ENCODE data around the gene PLXNA4. TPM values are rescaled to one million over a fixed set of nuclear protein-coding genes. Genes with fewer than 3 reads are reported as not detected.
A peak's percentile ranks its signal among the peaks of the same experiment; 100 is the strongest.

The PLXNA4 gene
- polyA plus RNA-seq, 3 donors: 14.2 to 15.0 (median 14.6) TPM

DNA sequence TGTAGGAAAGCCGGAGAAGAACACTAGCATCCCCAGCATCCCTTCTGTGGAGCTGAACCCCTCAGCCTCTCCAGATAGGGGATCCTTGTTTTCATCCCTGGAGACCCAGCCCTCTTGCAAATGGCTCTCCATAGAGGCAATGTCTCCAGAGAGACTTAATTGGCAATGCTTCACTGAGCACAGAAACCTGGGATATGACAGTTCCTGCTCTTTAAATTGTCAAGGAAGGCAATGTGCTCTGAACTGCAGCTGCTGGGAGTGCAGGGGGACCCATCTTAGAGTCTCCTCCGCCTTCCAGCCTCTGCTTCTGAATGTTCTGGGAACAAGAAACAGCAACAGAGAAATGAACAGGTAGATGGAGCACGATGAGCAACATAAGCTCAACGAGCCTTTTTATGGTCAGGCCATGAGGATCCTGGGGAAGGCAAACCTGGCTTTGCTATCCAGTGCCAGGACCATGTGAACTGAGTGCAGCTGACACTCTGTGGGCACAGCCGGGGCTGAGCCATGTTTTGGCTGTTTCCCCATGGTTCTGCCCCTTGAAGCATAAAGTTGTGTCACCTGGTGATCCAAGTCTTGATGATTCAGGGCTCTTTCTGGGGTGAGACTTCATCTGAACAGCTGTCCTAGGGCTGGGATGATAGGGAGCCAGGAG, 481.0 kb downstream of the PLXNA4 start:
- no peak for DNase-seq

DNA sequence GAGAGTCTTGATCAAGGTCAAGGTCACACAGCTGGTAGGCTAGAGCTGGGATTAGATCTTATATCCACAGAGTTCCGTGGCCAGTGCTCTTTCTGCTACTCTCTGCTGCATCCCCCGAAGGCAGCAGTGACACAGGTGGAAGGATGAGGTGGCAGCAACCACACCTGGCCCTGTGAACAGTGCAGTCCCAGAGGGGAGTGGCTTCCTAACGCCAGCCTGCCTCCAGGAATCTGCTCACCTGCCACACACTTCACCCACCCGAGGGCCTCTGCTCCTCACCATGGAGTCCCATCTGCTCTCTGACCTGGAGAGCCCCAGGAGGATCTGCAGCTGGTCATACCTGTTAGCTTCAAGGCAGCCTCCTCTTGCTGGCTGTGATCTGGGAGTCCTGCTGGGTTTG, 484.2 kb downstream of the PLXNA4 start:
- DNase-seq: no peak

DNA sequence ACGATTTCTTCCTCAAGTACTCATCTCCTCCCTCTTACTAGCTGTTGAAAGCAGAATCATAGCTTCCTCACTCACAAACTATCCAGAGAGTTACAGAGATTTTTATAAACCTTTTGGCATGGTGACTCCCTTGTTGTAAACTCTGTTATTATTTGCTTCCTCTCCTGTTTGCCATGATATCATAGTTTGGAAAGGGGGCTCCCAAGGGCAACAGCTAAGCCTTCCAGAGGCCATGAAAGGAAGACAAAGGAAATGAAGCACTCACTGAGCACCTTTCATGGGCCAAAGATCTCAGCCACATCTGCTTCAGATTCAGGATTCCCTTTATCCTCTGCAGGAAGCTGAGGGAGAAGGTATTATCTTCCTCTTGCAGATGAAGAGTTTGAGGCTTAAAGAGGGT, 484.6 kb downstream of the PLXNA4 start:
- DNase-seq: no peak

DNA sequence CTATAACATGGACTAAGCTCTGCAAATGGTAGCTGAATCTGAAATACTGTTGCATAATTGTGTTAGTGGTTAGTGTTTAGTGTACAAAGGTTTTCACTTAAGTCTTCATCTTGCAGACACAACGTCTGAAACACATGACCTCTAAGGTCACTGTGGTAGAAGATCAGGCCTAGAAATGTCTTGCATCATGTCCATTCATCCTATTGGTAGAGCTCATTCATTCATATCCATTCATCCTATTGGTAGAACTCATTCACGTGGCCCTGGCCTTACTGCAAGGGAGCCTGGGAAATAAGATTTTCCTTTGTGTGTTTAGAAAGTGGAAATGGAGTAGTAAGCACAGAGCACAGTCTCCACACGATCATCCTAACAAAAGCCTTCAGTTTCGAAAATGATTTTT, 485.8 kb downstream of the PLXNA4 start:
- DNase-seq: no peak

DNA sequence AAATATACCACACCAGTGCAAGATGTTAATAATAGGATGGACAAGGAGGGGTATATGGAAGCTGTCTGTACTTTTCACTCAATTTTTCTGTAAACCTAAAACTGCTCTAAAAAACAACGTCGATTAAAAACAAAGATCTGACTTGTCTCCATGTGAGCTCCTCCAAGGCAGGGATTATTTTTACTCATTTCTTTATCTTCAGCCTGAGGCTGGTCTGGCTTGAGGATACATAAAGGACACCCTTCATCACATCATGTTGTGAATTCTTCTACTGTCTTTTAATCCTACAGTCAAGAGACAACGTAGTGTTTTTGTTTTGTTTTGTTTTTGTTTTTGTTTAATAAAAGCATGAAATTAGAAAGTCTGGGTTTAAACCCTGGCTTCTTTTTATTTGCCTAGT, 486.9 kb downstream of the PLXNA4 start:
- DNase-seq: no peak

DNA sequence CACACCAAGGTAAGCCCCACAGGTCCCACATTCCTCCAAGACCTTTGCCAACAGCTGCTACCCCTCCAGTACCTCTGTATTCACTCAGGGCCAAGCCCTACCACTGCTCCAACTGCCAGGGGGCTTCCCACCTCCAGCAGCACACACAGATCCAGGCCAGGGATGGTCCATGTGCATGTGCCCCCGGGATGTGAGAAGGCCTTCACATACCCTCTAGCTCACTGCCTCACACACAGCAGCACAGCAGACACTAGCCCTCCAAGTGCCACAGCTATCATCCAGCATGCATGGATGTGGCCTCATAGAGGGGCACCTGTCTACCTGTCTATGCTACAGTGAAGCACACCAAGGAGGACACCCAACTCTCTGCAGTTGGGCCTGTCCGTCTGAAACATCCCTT, 488.8 kb downstream of the PLXNA4 start:
- no peak for DNase-seq

DNA sequence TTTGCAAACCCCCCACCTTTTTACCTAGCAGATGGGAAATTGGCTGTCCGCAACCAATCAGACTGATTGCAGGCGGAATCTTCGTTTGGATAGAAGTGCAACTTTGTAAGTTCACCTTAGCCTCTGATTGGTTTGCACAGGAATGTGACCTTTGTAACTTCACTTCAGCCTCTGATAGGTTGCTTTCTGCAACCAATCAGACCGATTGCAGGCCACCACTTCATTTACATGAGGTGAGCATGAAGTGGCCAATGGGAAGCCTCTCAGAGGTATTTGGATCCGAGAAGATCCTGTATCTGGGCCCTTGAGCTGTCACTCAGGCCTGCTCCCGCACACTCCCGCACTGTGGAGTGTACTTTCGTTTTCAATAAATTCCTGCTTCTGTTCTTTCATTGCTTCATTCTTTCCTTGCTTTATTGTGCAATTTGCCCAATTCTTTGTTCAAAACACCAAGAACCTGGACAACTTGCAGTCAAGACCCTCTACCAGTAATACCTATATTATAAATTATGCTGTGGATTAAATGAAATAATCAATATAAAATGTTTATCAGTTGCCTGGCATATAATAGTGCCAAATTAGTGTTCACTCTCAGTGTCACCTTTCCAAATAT, 491.4 kb downstream of the PLXNA4 start:
- DNase-seq: no peak

DNA sequence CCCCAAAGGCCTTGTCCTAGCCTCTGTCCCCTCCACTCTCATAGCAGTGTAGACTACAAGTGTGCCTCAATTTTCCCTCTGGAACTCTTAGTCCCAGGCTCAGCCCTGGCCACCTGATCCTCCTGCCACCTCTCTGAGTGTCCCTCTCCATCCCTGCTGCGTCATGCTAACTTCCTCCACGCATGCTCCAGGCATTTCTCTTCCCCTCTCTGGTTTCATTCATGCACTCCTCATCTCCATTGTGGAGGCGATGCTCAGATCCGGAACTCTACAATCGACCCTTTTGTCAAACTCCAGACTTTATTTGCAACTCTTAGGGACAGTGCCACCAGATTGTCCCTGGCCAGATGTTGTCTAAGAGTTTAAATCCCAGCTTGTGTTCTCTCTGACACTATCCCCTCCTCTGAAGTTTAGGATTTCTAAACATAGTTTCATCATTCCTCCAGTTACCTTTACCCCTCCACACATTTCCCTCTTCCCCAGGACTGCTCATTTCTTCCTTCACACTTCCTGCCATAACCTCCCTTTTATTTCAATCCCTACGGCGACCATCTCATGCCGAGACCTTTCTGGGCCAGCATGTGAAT, 492.6 kb downstream of the PLXNA4 start:
- DNase-seq: no peak

DNA sequence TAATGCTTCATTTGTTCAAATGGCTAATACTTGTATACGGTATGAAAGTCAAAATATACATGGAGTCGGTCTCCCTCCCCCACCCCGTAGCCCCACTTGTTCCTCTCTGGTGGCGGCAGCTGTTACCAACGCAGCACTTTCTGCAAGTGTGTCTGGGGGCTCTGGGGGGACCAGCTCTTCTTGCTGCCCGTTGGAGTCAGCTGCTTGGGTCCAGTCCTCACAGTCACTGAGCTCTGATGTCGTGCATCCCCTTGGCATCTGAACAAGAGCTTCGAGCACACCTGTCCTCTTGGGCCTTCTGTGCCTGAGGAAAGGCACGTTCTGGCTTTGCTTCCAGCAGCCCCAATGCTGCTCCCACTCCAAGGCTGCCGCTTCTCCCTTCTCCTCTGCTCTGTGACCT, 493.1 kb downstream of the PLXNA4 start:
- no peak for DNase-seq

DNA sequence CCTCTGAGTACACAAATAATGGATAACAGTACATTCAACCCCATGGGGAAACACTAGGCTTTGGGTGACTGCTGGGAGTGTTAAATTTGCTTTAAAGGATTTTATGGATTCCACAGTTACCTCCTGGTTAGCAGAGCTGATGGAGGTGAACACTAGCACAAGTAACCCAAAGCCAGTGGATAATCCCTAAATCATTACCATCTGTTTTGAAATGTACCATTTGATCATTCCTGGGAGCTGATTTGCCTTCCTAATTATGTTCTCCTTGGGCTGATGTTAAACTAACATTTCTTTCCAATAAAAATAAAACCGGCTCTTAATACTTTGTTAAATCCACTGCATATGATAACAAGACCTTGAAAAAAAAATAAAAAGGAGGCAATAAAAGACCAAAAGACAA, 493.9 kb downstream of the PLXNA4 start:
- DNase-seq: no peak

DNA sequence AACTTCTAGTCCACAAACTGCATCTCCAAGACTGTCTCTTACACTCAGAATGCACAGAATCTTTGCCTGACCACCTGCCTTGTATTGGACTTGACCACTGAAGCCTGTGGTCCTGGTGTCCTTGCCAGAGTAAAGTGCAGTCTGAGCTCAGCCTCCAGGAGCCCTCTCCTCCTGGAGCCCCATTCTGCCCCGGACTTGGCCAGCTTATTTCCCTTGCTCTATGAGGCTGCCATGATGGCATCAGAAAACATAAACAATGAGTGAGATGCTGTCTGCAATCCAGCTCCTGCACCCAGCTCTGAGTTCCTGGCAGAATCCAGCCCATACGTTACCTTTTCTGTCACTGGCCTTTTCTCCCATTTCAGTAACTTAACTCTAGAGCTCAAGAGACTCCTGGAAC, 494.6 kb downstream of the PLXNA4 start:
- no peak for DNase-seq

DNA sequence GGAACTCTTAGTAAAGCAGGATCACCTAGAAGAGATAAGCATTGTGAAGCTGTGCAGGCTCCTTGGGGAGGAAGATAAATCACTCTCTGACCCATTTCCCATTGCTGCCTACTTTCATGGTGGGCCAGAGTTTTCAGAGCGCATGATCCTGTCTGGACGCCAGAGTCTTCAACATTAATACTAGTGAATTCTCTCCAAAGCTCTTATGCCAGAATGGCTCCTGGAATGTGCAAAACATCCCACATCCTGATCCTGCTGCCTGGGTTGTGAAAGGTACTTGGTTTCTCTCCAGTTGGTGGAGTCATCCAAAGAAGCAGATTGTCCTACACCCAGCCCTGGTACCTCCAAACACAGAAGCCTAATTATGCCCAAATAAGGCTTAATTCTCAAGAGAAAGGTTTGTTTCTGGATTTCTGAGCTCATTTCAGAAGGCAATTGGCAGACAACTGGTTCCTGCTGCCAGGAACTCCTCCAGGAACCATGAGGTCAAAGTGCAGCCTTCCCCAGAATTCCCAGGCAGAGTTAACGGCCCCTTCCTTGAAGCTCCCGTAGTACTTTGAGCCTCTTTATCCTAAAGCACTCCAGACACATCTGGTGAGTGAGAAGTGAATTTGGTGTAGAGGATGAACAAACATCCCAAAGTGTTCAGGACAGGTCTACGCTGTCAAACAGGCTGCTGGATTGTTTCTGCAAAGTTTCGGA, 495.2 kb downstream of the PLXNA4 start:
- DNase-seq: no peak

DNA sequence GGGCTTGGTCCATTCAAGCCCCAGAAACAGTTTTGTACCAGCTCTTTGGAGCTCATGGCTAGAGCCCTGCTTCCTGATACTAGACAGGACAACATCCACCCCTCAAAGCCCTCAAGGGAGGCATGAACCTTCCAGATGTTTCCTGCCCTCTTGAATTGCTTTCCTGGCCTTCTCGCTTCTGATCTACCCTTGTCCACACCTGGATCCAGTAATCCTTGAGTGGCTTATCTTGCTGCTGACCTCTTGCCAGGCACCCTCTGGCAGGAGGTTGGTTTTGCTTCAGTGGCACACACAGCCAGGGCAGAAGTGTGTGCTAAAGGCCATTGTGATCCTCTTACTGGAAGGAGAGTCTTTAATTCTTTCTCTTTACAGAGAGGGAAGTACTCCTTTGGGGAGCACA, 495.8 kb downstream of the PLXNA4 start:
- no peak for DNase-seq

DNA sequence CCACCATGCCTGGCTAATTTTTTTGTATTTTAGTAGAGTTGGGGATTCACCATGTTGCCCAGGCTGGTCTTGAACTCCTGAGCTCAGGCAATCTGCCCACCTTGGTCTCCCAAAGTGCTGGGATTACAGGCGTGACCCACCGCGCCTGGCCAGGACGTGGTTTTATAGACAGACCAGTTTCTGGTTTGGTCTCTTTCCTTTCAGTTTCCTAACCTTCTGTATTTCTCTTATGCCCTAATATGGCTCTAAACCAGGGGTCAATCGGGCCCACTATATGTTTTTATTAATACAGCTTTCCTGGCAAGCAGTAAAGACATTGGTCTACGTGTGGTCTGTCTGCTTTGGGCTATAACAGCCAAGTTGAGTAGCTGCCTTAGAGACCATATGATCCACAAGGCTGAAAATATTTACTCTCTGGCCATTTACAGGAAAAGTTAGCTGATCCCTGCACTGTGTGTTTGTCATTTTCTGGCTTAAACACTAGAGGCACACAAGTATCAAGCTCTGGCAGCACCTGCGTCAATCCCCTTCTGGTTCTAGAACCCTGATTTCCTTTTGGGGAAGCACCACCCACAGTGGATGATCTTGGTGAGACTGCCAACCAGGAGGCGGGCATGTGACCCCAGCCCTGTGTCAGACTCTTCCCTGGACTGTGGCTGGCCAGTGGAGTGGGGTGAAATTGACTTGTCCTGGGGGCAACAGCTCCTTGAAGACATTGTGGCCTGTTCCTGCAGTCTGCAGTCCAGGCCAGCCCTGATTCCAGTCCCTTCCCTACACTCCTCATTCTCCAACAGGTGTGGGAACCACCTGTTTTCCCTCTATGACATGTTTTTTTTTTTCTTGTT, 497.2 kb downstream of the PLXNA4 start:
- no peak for DNase-seq

DNA sequence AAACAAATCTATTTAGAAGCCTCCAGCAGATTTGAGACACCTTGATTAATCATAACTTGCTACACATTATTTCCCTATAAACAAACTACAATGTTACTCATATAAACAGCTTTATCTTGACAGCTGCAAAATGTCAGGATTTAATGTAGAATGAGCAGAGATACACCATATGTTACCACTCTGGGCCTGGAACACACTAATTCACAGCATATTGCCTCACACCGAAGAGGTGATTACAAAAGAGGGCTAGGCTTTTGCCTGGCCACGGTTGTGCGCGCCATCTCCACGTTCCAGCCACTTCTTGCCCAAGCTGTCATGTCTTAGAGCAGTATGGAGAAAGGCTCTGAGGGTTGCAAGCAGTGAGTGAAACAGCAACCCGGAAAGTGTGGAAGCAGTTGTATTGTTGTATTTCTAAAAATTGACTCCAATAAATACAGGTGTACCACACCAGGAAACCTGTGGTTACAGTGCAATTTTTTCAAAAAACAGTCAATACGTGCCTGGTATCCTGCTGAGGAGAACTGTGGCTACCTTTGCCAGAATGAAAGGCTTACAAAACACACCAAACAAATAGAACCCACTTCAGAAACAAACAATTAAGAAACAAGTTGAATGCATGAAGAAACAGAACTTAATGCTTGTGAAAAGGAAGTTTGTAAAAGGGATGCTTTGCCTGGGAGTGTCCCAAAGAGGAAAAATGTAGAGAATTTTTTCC, 498.1 kb downstream of the PLXNA4 start:
- DNase-seq: peak; percentile 52

DNA sequence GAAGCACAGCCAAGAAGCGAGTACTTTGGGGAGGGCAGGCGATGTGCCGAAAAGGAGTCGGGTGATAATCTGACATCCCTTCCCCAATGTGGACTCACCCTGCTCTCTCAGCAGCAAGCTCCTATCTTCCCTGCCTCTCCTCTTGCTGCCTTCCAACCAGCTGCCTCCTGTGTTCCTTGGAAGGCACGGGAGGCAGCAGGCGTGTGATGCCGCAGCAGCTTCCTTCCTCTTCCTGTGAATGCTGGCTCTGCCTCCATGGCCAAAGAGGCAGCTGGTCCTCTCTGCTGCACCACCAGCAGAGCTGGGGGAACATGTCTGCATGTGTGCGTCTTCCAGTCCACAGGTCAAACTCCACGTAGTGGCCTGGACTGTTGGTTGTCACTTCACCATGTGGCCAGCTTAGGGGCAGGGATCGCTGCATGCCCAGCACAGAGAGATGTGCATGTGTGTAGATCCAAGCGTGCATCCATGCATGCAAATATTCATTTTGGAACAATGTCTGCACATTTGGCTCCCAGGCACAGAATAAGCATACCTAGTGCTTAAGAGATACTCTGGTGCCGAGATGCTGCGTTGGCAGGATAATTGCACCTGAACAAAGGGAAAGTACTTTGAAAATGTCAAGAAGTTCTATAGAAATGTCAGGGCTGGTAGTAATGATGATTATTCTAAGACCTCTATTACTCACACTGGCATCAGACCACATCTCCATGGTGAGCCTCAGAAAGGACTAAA, 499.8 kb downstream of the PLXNA4 start:
- DNase-seq: no peak

DNA sequence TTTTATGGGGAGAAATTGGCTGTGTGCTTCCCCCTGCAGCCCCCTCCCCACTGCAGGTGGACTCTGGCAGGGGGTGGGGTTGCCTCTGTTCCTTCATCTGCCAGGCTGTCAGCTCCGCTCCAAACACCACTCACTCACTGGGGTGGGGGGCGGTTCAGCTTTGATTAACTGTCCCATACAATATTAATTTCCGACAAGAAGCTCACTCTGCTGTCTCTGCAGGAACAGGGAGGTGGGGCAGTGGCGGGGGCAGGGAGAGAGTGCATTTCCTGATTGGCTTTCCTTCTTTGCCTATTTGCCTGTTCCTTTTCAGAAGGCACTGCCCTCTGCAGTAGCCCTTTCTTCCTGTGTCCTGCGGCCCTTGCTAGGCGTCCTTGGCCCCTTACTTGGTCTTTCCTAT, 500.8 kb downstream of the PLXNA4 start:
- DNase-seq: no peak

DNA sequence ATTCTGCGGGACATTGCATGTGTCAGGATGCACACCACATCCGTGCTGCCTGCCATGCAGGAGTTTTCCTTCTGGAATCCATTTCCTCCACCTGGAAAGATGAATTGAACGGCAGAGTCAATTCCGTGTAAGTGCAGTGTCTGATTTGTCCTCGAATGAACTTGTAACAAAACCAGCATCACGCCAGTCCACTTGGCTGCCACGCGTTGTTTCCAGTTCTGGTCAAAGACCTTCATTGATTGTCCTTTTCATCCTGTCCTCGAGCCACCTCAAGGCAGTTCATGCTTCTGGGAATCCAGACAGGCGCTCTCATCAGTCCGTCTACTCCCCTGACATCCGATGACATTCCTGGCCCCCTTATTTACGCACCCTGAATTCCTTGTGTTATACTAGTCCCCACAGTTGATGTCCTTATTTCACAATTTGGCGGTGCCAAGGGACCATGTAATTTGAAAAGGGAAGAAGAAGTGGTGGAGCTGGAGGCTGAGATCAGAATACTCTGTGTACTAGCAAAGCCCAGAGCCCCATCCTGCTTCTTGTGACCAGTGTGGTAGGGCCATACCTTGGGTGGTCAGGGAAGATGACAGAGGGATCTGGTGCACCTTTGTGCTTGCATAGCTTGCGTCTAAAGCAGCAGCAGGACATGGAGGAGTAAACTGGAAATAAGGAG, 502.2 kb downstream of the PLXNA4 start:
- DNase-seq: no peak
